ENCODE measurements around the gene UBE3A.

Gene UBE3A

DNA sequence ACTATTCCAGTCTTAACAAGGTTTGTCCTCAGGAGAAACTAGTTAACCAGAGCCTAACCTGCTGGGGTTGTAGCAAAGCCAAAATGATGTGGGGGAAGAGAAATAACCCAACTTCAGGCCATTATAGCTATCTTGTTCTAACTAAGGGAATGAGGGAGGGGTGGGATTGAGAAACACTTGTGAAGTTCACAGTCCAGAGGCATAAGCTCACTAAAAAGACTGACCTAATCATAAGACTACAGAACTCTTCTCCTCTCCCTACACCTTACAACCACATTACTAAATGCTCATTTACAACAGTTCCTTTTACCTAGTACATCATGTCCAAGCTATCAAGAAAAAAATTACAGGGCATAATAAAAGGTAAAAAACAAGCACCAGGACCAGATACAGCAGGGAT is 52.8 kb downstream of the UBE3A start:
- TF ChIP-seq, protein P1, sequence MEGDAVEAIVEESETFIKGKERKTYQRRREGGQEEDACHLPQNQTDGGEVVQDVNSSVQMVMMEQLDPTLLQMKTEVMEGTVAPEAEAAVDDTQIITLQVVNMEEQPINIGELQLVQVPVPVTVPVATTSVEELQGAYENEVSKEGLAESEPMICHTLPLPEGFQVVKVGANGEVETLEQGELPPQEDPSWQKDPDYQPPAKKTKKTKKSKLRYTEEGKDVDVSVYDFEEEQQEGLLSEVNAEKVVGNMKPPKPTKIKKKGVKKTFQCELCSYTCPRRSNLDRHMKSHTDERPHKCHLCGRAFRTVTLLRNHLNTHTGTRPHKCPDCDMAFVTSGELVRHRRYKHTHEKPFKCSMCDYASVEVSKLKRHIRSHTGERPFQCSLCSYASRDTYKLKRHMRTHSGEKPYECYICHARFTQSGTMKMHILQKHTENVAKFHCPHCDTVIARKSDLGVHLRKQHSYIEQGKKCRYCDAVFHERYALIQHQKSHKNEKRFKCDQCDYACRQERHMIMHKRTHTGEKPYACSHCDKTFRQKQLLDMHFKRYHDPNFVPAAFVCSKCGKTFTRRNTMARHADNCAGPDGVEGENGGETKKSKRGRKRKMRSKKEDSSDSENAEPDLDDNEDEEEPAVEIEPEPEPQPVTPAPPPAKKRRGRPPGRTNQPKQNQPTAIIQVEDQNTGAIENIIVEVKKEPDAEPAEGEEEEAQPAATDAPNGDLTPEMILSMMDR (IDR thresholded peaks at IDR 0.05; ENCODE audit: insufficient read depth, low read length, poor library complexity, severe bottlenecking), result no peak
- DNase-seq (ENCODE audit: extremely low read depth, insufficient read length), result no peak
- no peaks in the 10 kb centered on the region for H3K27me3 ChIP-seq (replicated peaks; ENCODE audit: control insufficient read depth, insufficient read depth, low read length)
- H3K36me3 ChIP-seq (ENCODE audit: control insufficient read depth, insufficient read depth, low read length), result no peaks in the 10 kb centered on the region
- H3K4me3 ChIP-seq (replicated peaks; ENCODE audit: low read depth, low read length), result no peak overlapping the region

DNA sequence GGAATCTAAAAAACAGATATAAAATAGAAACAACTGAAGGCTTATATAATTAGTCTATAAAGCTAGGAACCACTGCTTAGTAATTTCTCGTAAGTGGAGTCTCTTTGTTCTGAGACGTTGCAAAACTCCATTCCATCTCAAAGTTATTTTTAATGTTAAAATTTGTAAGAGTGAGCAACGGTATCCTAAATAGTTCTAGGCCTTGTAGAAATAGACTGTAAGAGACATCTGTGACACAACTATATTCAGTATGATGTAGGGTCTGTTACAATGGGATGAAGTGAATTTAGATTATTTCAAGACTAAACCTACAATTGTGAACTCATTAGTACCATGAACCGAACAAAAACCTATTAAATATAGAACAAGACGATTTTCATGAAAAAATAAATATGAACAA is 57.2 kb downstream of the UBE3A start:
- TF ChIP-seq, protein P1 (IDR thresholded peaks at IDR 0.05; ENCODE audit: insufficient read depth, low read length, poor library complexity, severe bottlenecking), result no peak
- Histone ChIP-seq H3K27me3 (replicated peaks; ENCODE audit: control insufficient read depth, insufficient read depth, low read length) (no peaks in the 10 kb centered on the region), H3K36me3 (ENCODE audit: control insufficient read depth, insufficient read depth, low read length) (no peaks in the 10 kb centered on the region; the same call in 1 of the 2 replicates), H3K4me3 (replicated peaks; ENCODE audit: low read depth, low read length) (no peak overlapping the region)
- no peak for DNase-seq (ENCODE audit: extremely low read depth, insufficient read length)

DNA sequence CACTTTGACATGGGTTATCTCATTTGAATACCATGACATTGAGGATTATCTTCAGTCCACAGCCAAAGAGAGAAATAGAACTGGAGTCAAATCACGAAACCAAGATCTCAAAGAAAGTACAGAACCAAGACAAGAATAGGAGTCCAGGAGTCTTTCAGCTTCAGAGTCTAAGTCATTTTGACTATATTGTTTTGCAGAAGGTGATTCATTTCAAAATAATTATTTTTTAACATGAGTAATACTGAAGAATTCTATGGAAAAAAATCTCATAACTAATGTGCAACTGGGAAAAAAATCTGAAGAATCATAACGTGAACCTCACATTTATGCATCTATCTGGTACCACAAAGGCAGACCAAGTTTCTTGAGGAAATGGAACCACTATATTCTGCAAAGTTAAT is 60.3 kb downstream of the UBE3A start:
- Histone ChIP-seq H3K36me3 (ENCODE audit: control insufficient read depth, insufficient read depth, low read length) (peaks cover 3% of the 10 kb centered on the region), H3K27me3 (replicated peaks; ENCODE audit: control insufficient read depth, insufficient read depth, low read length) (no peaks in the 10 kb centered on the region), H3K4me3 (replicated peaks; ENCODE audit: low read depth, low read length) (no peak overlapping the region)
- DNase-seq (ENCODE audit: extremely low read depth, insufficient read length), result peak; percentile 3
- TF ChIP-seq, protein P1 (IDR thresholded peaks at IDR 0.05; ENCODE audit: insufficient read depth, low read length, poor library complexity, severe bottlenecking), result no peak

DNA sequence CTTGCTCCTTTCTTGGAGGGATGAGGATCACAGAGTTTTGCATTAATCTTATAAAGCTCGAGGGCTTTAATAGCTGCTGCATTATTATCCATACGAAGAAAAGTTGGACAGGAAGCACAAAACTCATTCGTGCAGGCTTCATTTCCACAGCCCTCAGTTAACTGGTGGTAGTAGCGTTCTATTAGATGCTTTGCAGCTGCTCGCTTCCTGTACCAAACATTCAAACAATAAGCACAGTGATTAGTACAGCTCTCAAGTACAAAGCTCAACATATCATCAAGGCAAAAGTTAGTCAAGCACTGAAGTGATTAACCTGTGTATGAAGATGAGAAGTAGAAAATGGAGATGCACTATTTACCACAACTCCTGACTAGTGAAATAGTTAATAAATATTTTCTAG is 63.3 kb downstream of the UBE3A start:
- DNase-seq (ENCODE audit: extremely low read depth, insufficient read length), result no peak
- no peak overlapping the region for H3K4me3 ChIP-seq (replicated peaks; ENCODE audit: low read depth, low read length)
- TF ChIP-seq, protein P1 (IDR thresholded peaks at IDR 0.05; ENCODE audit: insufficient read depth, low read length, poor library complexity, severe bottlenecking), result no peak
- H3K27me3 ChIP-seq (replicated peaks; ENCODE audit: control insufficient read depth, insufficient read depth, low read length), result no peaks in the 10 kb centered on the region
- H3K36me3 ChIP-seq (ENCODE audit: control insufficient read depth, insufficient read depth, low read length), result peaks cover 9% of the 10 kb centered on the region

DNA sequence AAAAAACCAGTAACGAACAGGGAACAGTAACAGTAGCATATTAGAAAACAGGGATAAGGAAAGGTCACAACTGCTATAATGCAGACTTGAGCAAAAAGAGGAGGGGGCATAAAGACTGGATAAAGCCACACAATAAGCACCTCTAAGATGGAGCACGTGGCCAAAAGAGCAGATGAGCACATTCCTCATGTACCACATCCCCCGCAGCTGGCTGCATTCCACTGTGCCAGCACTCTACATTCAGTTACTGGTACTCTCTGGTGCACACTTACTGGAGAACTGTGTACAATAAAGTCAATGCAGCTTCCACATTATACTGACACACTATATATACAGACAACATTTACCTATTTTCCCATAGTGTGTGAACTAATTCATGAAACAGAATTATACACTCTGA is 64.7 kb downstream of the UBE3A start:
- no peak overlapping the region for H3K4me3 ChIP-seq (replicated peaks; ENCODE audit: low read depth, low read length)
- DNase-seq (ENCODE audit: extremely low read depth, insufficient read length), result no peak
- no peaks in the 10 kb centered on the region for H3K27me3 ChIP-seq (replicated peaks; ENCODE audit: control insufficient read depth, insufficient read depth, low read length)
- peaks cover 9% of the 10 kb centered on the region for H3K36me3 ChIP-seq (ENCODE audit: control insufficient read depth, insufficient read depth, low read length)
- TF ChIP-seq, protein P1 (IDR thresholded peaks at IDR 0.05; ENCODE audit: insufficient read depth, low read length, poor library complexity, severe bottlenecking), result no peak

DNA sequence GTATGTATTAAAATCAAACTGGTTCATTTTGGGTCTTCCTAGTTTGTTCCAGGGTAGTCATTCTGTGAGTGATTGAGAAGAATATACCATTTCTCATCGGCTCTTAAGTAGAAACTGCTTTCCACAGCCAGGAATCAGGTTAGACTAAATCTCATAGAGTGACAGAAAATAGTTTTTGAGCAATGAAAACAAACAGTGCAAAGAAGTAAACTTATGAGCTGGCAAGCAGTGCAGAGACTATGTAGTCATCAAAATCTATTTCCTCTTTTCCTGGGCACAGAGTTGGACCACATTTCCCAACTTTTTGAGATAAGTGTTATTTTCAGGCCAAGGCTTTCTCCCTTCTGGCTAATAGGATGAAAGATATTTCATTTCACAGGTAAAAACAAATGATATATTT is 66.5 kb downstream of the UBE3A start:
- TF ChIP-seq, protein P1 (IDR thresholded peaks at IDR 0.05; ENCODE audit: insufficient read depth, low read length, poor library complexity, severe bottlenecking), result no peak
- H3K36me3 ChIP-seq (ENCODE audit: control insufficient read depth, insufficient read depth, low read length), result peaks cover 9% of the 10 kb centered on the region

More for the DNA sequence above, 66.5 kb downstream of the UBE3A start:
- H3K27me3 ChIP-seq (replicated peaks; ENCODE audit: control insufficient read depth, insufficient read depth, low read length), result no peaks in the 10 kb centered on the region
- DNase-seq (ENCODE audit: extremely low read depth, insufficient read length), result no peak
- H3K4me3 ChIP-seq (replicated peaks; ENCODE audit: low read depth, low read length), result no peak overlapping the region
